Stimulated activated naive B cell treated with anti-CD40 and anti-IgM and Interleukin-4, amounts not matched to agents 10 μg/mL and 1 μg/mL and 100 μg/mL, for 72 hours (primary cell): ENCODE data around the gene SRGAP3.

ENCODE experiments used
- ATAC-seq, 2 donors: fragments of 150-1000 bp; cut with Tn5 transposase; replicated peaks; 2 replicates each; pipeline ENCODE4 v1.10.0; 2021; ENCODE audit warnings: moderate library complexity in 1 of 2
- DNase-seq: peaks from one replicate; pipeline ENCODE4 v3.0.0; 2021
- H3K27ac Mint-ChIP-seq: one replicate; pipeline ENCODE4 v1.8.0; 2022; ENCODE audit warnings: mild to moderate bottlenecking, mixed read lengths
- H3K27me3 Mint-ChIP-seq, 2 donors: one replicate each; pipeline ENCODE4 v1.8.0; 2022; ENCODE audit warnings: mixed read lengths in 2 of 2
- H3K36me3 Mint-ChIP-seq, 2 donors: one replicate each; pipeline ENCODE4 v1.8.0; 2022; ENCODE audit warnings: mixed read lengths in 2 of 2, mild to moderate bottlenecking in 1 of 2
- H3K4me1 Mint-ChIP-seq, 2 donors: one replicate each; pipeline ENCODE4 v1.8.0; 2022; ENCODE audit warnings: mixed read lengths in 2 of 2, mild to moderate bottlenecking in 1 of 2
- H3K4me3 Mint-ChIP-seq, 2 donors: one replicate each; pipeline ENCODE4 v1.8.0; 2022; ENCODE audit warnings: mild to moderate bottlenecking in 2 of 2, mixed read lengths in 2 of 2, moderate library complexity in 1 of 2
- H3K9me3 Mint-ChIP-seq, 2 donors: one replicate each; pipeline ENCODE4 v1.8.0; 2022; ENCODE audit warnings: mixed read lengths in 2 of 2, mild to moderate bottlenecking in 1 of 2

Gene SRGAP3

GRCh38 chr3:9135930-9136525 is 113.4 kb downstream of the SRGAP3 start:
- H3K27me3 Mint-ChIP-seq: peaks cover 48 to 50% of the 10 kb centered on the region in 2 donors
- peaks cover 0 to 7% of the 10 kb centered on the region in 2 donors for H3K9me3 Mint-ChIP-seq
- ATAC-seq (peak; percentile 33 to 44), DNase-seq (no peak)
- H3K36me3 Mint-ChIP-seq: no peaks in the 10 kb centered on the region
- H3K4me1 Mint-ChIP-seq: peaks cover 2 to 4% of the 10 kb centered on the region in 2 donors
- peak overlapping the region; percentile 61 to 62 for H3K4me3 Mint-ChIP-seq
- H3K27ac Mint-ChIP-seq: no peak overlapping the region

- H3K36me3 Mint-ChIP-seq: no peaks in the 10 kb centered on the region
- no peak overlapping the region for H3K27ac Mint-ChIP-seq
- DNase-seq (no peak), ATAC-seq (no peak)
- H3K27me3 Mint-ChIP-seq: peaks cover 48 to 50% of the 10 kb centered on the region in 2 donors
- peaks cover 2 to 4% of the 10 kb centered on the region in 2 donors for H3K4me1 Mint-ChIP-seq
- peak overlapping the region in 1 of 2 donors; percentile 59 for H3K4me3 Mint-ChIP-seq
- peaks cover 0 to 7% of the 10 kb centered on the region in 2 donors for H3K9me3 Mint-ChIP-seq
Measured at GRCh38 chr3:9135526-9135925, 113.9 kb downstream of the SRGAP3 start.

- no peak for ATAC-seq
- no peaks in the 10 kb centered on the region for H3K36me3 Mint-ChIP-seq
- H3K27ac Mint-ChIP-seq: no peak overlapping the region
- peaks cover 0 to 1% of the 10 kb centered on the region in 2 donors for H3K9me3 Mint-ChIP-seq
- DNase-seq: no peak
- peaks cover 2 to 4% of the 10 kb centered on the region in 2 donors for H3K4me1 Mint-ChIP-seq
- H3K4me3 Mint-ChIP-seq: no peak overlapping the region
- peaks cover 37 to 40% of the 10 kb centered on the region in 2 donors for H3K27me3 Mint-ChIP-seq
Measured at GRCh38 chr3:9133656-9134055, 115.8 kb downstream of the SRGAP3 start.

GRCh38 chr3:9130345-9131305 is 118.8 kb downstream of the SRGAP3 start:
- H3K4me1 Mint-ChIP-seq: no peaks in the 10 kb centered on the region
- peaks cover 0 to 1% of the 10 kb centered on the region in 2 donors for H3K9me3 Mint-ChIP-seq
- peaks cover 12 to 16% of the 10 kb centered on the region in 2 donors for H3K27me3 Mint-ChIP-seq
- no peak overlapping the region for H3K27ac Mint-ChIP-seq
- no peak for ATAC-seq
- DNase-seq: no peak
- no peak overlapping the region for H3K4me3 Mint-ChIP-seq
- H3K36me3 Mint-ChIP-seq: no peaks in the 10 kb centered on the region

GRCh38 chr3:9129365-9129764 is 120.1 kb downstream of the SRGAP3 start:
- H3K27me3 Mint-ChIP-seq: peaks cover 4 to 11% of the 10 kb centered on the region in 2 donors
- no peak overlapping the region for H3K4me3 Mint-ChIP-seq
- DNase-seq (no peak), ATAC-seq (no peak)
- H3K27ac Mint-ChIP-seq: no peak overlapping the region
- H3K4me1 Mint-ChIP-seq: no peaks in the 10 kb centered on the region
- H3K9me3 Mint-ChIP-seq: peaks cover 0 to 1% of the 10 kb centered on the region in 2 donors
- H3K36me3 Mint-ChIP-seq: no peaks in the 10 kb centered on the region

GRCh38 chr3:9125278-9125951 is 124.0 kb downstream of the SRGAP3 start:
- H3K4me3 Mint-ChIP-seq: no peak overlapping the region
- no peaks in the 10 kb centered on the region for H3K9me3 Mint-ChIP-seq
- ATAC-seq (no peak), DNase-seq (no peak)
- H3K36me3 Mint-ChIP-seq: no peaks in the 10 kb centered on the region
- H3K27ac Mint-ChIP-seq: no peak overlapping the region
- H3K27me3 Mint-ChIP-seq: peaks cover 0 to 4% of the 10 kb centered on the region in 2 donors
- H3K4me1 Mint-ChIP-seq: no peaks in the 10 kb centered on the region

GRCh38 chr3:9124730-9125129 is 124.7 kb downstream of the SRGAP3 start:
- no peak for DNase-seq

GRCh38 chr3:9123840-9124239 is 125.6 kb downstream of the SRGAP3 start:
- no peaks in the 10 kb centered on the region for H3K4me1 Mint-ChIP-seq

More at GRCh38 chr3:9124730-9125129, 124.7 kb downstream of the SRGAP3 start:
- Mint-ChIP-seq H3K9me3 (no peaks in the 10 kb centered on the region), H3K4me1 (no peaks in the 10 kb centered on the region), H3K4me3 (no peak overlapping the region), H3K27me3 (peaks cover 0 to 4% of the 10 kb centered on the region in 2 donors), H3K36me3 (no peaks in the 10 kb centered on the region), H3K27ac (no peak overlapping the region)
- ATAC-seq: no peak

GRCh38 chr3:9122732-9123364 is 126.6 kb downstream of the SRGAP3 start:
- Mint-ChIP-seq H3K27me3 (peaks cover 0 to 4% of the 10 kb centered on the region in 2 donors), H3K4me3 (no peak overlapping the region), H3K27ac (no peak overlapping the region), H3K36me3 (no peaks in the 10 kb centered on the region), H3K4me1 (no peaks in the 10 kb centered on the region), H3K9me3 (no peaks in the 10 kb centered on the region)
- ATAC-seq (no peak), DNase-seq (no peak)

More at GRCh38 chr3:9123840-9124239, 125.6 kb downstream of the SRGAP3 start:
- Mint-ChIP-seq H3K9me3 (no peaks in the 10 kb centered on the region), H3K27me3 (peaks cover 0 to 4% of the 10 kb centered on the region in 2 donors), H3K4me3 (no peak overlapping the region), H3K36me3 (no peaks in the 10 kb centered on the region), H3K27ac (peak overlapping the region; percentile 65)
- DNase-seq (no peak), ATAC-seq (no peak)

GRCh38 chr3:9121366-9122001 is 128.0 kb downstream of the SRGAP3 start:
- no peak for DNase-seq
- ATAC-seq: no peak
- no peak overlapping the region for H3K27ac Mint-ChIP-seq
- H3K9me3 Mint-ChIP-seq: no peaks in the 10 kb centered on the region
- no peaks in the 10 kb centered on the region for H3K4me1 Mint-ChIP-seq
- H3K27me3 Mint-ChIP-seq: peaks cover 0 to 4% of the 10 kb centered on the region in 2 donors
- H3K4me3 Mint-ChIP-seq: no peak overlapping the region
- no peaks in the 10 kb centered on the region for H3K36me3 Mint-ChIP-seq

GRCh38 chr3:9119331-9119730 is 130.1 kb downstream of the SRGAP3 start:
- no peak overlapping the region for H3K27ac Mint-ChIP-seq
- H3K9me3 Mint-ChIP-seq: no peaks in the 10 kb centered on the region
- no peak overlapping the region for H3K4me3 Mint-ChIP-seq
- H3K4me1 Mint-ChIP-seq: no peaks in the 10 kb centered on the region
- DNase-seq: no peak
- no peaks in the 10 kb centered on the region for H3K36me3 Mint-ChIP-seq
- peaks cover 0 to 5% of the 10 kb centered on the region in 2 donors for H3K27me3 Mint-ChIP-seq
- no peak for ATAC-seq

GRCh38 chr3:9118222-9118621 is 131.2 kb downstream of the SRGAP3 start:
- Mint-ChIP-seq H3K4me1 (no peaks in the 10 kb centered on the region), H3K9me3 (no peaks in the 10 kb centered on the region), H3K27ac (no peak overlapping the region)

GRCh38 chr3:9117220-9117619 is 132.2 kb downstream of the SRGAP3 start:
- no peak overlapping the region for H3K27ac Mint-ChIP-seq
- H3K27me3 Mint-ChIP-seq: peaks cover 0 to 6% of the 10 kb centered on the region in 2 donors
- ATAC-seq (no peak), DNase-seq (no peak)
- H3K9me3 Mint-ChIP-seq: peaks cover 0 to 3% of the 10 kb centered on the region in 2 donors
- no peak overlapping the region for H3K4me3 Mint-ChIP-seq
- no peaks in the 10 kb centered on the region for H3K36me3 Mint-ChIP-seq
- H3K4me1 Mint-ChIP-seq: no peaks in the 10 kb centered on the region

More at GRCh38 chr3:9118222-9118621, 131.2 kb downstream of the SRGAP3 start:
- H3K36me3 Mint-ChIP-seq: no peaks in the 10 kb centered on the region
- H3K4me3 Mint-ChIP-seq: no peak overlapping the region
- peaks cover 0 to 6% of the 10 kb centered on the region in 2 donors for H3K27me3 Mint-ChIP-seq
- DNase-seq (no peak), ATAC-seq (no peak)
